Transverse colon (tissue), 4 donors: ENCODE measurements around the gene IDUA. TPM values are rescaled to one million over a fixed set of nuclear protein-coding genes. Genes with fewer than 3 reads are reported as not detected.
A peak's percentile ranks its signal among the peaks of the same experiment; 100 is the strongest.

Source experiments
- DNase-seq: peaks from one replicate; pipeline ENCODE4 v3.0.0-alpha.2; 2019
- H3K27ac ChIP-seq, 4 donors: fragments of 200-600 bp; sonication (generic); 2 replicates each; pipeline ENCODE4 v1.5.1; 2016 to 2018; ENCODE audit warnings: inconsistent platforms in 4 of 4
- H3K27me3 ChIP-seq: fragments of 200-600 bp; sonication (generic); 2 replicates; pipeline ENCODE4 v1.5.1; 2017; ENCODE audit warnings: inconsistent platforms
- H3K36me3 ChIP-seq, 4 donors: fragments of 200-600 bp; sonication (generic); 2 replicates each; pipeline ENCODE4 v1.5.1; 2017 to 2019; ENCODE audit warnings: inconsistent platforms in 4 of 4
- H3K4me1 ChIP-seq, 4 donors: fragments of 200-600 bp; sonication (generic); 2 replicates each; pipeline ENCODE4 v1.5.1; 2017 to 2020; ENCODE audit warnings: inconsistent platforms in 4 of 4
- H3K4me3 ChIP-seq, 4 donors: fragments of 200-600 bp; sonication (generic); 1 replicate in 1 of 4; 2 replicates in 3 of 4; pipeline versions ENCODE4 v1.5.1 to v1.6.1; 2017 to 2019; ENCODE audit warnings: inconsistent platforms in 4 of 4
- H3K9me3 ChIP-seq, 2 donors: fragments of 200-600 bp; sonication (generic); 2 replicates each; pipeline ENCODE4 v1.5.1; 2017 to 2019; ENCODE audit warnings: inconsistent platforms in 2 of 2
- EP300 ChIP-seq: sonication (generic); formaldehyde crosslinking; IDR thresholded peaks from one replicate; pipeline ENCODE4 v1.6.1; 2017; ENCODE audit warnings: antibody characterized with exemption, low read depth
- POLR2A ChIP-seq: fragments of 450-650 bp; IDR thresholded peaks from one replicate; pipeline ENCODE4 v1.6.1; 2016; ENCODE audit warnings: antibody characterized with exemption, mild to moderate bottlenecking, moderate library complexity
- POLR2AphosphoS5 ChIP-seq, 3 donors: sonication (generic); formaldehyde crosslinking; IDR thresholded peaks; one replicate each; pipeline ENCODE4 v1.6.1; 2016; ENCODE audit warnings: antibody characterized with exemption in 3 of 3
- WGBS, 2 donors: methylation state at CpG; one replicate each; pipeline ENCODE4 v1.1.5; 2018; ENCODE audit warnings: low coverage in 1 of 2; 5-methylcytosine and 5-hydroxymethylcytosine counted together
- in situ Hi-C, 4 donors: fragments of 200-750 bp; cut with MboI; loops; one replicate each; pipeline versions ENCODE4 v1.15.0 to v1.15.1; 2017; ENCODE audit warnings: low sequenced_read_pairs in 3 of 4, low pct_ligation_motif_present in 1 of 4, low pct_unique_long_range_greater_than_20kb in 1 of 4
- intact Hi-C: fragments of 100-400 bp; cut with DNase I; formaldehyde crosslinking; loops from one replicate; pipeline ENCODE4 v1.15.1; 2023; ENCODE audit warnings: low total_unique reads
- total RNA-seq, 4 donors: library from RNA; depleted of rRNA; stranded (reverse); fragments of >200 nt; gene quantifications; one replicate each; pipeline ENCODE4 v1.1.0, GENCODE V29; 2016
- TF ChIP-seq, protein P1 (sequence below), 5 experiments: fragments of 200-600 bp in 3 of 5; fragments of 450-650 bp in 2 of 5; sonication (generic) in 3 of 5; IDR thresholded peaks; 1 replicate in 2 of 5; 2 replicates in 3 of 5; pipeline ENCODE4 v1.5.1; 2016 to 2017; ENCODE audit warnings: antibody characterized with exemption in 5 of 5, inconsistent platforms in 3 of 5, mild to moderate bottlenecking in 2 of 5, moderate library complexity in 1 of 5

IDUA gene
- total RNA-seq, 4 donors from 2014 or later, result 25.9 to 78.6 (median 40.4) TPM

DNA sequence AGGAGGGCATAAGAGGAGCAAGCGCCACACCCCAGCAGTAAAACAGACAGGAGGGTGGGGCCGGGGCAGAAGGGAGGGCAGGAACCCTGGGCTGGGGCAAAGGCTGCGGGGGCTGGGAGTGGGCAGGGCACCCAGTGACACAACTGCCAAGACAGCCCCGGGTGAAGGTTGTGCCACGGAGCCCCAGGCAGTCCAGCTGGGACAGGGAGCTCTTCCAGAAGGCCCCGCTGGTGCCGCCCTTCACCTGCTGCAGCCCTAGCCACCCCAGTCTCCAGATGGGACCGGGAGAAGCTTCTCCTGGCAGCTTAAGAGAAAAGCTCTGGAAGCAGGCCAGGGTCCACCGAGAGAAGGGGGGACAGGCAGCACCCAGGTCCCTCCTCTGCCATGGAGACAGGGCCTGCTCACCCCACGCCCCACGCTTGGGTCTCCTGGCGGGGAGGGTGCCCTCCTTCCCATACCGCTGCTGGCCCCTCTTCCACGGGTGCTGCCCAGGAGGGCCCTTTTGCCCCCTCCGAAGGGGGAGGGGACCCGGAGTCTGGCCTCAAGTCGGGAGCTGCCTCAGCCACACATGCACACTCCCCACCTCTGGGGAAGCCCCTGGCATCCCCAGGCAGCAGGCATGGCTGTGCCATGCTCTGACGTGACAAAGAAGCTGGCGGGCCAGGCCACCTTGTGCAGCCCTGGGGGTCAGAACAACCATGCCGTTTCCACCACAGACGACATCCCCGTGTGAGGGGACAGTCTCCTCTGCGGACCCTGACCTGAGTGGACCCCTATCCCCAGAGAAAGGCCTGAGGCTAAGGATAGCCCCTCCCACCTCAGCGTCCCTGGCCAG, 15.0 kb upstream of the IDUA start:
- WGBS, 2 donors, result 44% methylated on average over 18 of the region's 24 CpGs; no CpG with 5 or more reads in 1 of the 2 donors
- H3K4me3 ChIP-seq, result peak overlapping the region in 3 of 4 donors; percentile 57 to 78 (median 78)
- H3K4me1 ChIP-seq, result peaks cover 11 to 53% (median 40%) of the 10 kb centered on the region in 4 donors
- H3K27me3 ChIP-seq, result no peaks in the 10 kb centered on the region
- peak; percentile 94 for DNase-seq
- in situ Hi-C loops (no loop called here), intact Hi-C loops (no loop called here)
- H3K27ac ChIP-seq, result peak overlapping the region; percentile 82 to 89 (median 87)
- H3K36me3 ChIP-seq, result no peaks in the 10 kb centered on the region
- no peaks in the 10 kb centered on the region for H3K9me3 ChIP-seq
- TF ChIP-seq, protein P1, sequence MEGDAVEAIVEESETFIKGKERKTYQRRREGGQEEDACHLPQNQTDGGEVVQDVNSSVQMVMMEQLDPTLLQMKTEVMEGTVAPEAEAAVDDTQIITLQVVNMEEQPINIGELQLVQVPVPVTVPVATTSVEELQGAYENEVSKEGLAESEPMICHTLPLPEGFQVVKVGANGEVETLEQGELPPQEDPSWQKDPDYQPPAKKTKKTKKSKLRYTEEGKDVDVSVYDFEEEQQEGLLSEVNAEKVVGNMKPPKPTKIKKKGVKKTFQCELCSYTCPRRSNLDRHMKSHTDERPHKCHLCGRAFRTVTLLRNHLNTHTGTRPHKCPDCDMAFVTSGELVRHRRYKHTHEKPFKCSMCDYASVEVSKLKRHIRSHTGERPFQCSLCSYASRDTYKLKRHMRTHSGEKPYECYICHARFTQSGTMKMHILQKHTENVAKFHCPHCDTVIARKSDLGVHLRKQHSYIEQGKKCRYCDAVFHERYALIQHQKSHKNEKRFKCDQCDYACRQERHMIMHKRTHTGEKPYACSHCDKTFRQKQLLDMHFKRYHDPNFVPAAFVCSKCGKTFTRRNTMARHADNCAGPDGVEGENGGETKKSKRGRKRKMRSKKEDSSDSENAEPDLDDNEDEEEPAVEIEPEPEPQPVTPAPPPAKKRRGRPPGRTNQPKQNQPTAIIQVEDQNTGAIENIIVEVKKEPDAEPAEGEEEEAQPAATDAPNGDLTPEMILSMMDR (IDR thresholded peaks at IDR 0.05), result no peak
- peak; percentile 66 for TF ChIP-seq EP300
- TF ChIP-seq POLR2AphosphoS5 (IDR thresholded peaks at IDR 0.05), result peak; percentile 78 to 94 (median 92)
- TF ChIP-seq POLR2A, result peak; percentile 95

- Histone ChIP-seq H3K27me3 (no peaks in the 10 kb centered on the region), H3K4me1 (peaks cover 11 to 50% (median 38%) of the 10 kb centered on the region in 4 donors), H3K4me3 (peak overlapping the region; percentile 47 to 78 (median 68)), H3K9me3 (no peaks in the 10 kb centered on the region), H3K27ac (peak overlapping the region; percentile 82 to 89 (median 87)), H3K36me3 (no peaks in the 10 kb centered on the region)
- in situ Hi-C loops (no loop called here), intact Hi-C loops (no loop called here)
- peak; percentile 54 for DNase-seq
- TF ChIP-seq EP300 (no peak), POLR2A (peak; percentile 44), POLR2AphosphoS5 (IDR thresholded peaks at IDR 0.05) (peak in 1 of 3 donors; percentile 6)
- TF ChIP-seq, protein P1 (IDR thresholded peaks at IDR 0.05), result no peak
- WGBS, 2 donors, result 2% methylated on average over 36 of the region's 65 CpGs; no CpG with 5 or more reads in 1 of the 2 donors
Measured at GRCh38 chr4:972651-973424, 14.0 kb upstream of the IDUA start.

- TF ChIP-seq POLR2AphosphoS5 (IDR thresholded peaks at IDR 0.05), result peak; percentile 60 to 70 (median 64)
- no peak for TF ChIP-seq EP300
- TF ChIP-seq POLR2A, result no peak
- TF ChIP-seq, protein P1 (IDR thresholded peaks at IDR 0.05), result no peak
- no peaks in the 10 kb centered on the region for H3K9me3 ChIP-seq
- in situ Hi-C loops, result no loop called here
- peak within 1 kb of the TSS; percentile 82 to 89 (median 87) for H3K27ac ChIP-seq
- 62% methylated on average over 57 of the region's 123 CpGs; no CpG with 5 or more reads in 1 of the 2 donors for WGBS, 2 donors
- peak within 1 kb of the TSS; percentile 47 to 78 (median 68) for H3K4me3 ChIP-seq
- peaks cover 11 to 43% (median 34%) of the 10 kb centered on the region in 4 donors for H3K4me1 ChIP-seq
- no peaks in the 10 kb centered on the region for H3K36me3 ChIP-seq
- intact Hi-C loops, result no loop called here
- DNase-seq, result peak; percentile 91
- no peaks in the 10 kb centered on the region for H3K27me3 ChIP-seq
Measured at GRCh38 chr4:973431-974397, 13.1 kb upstream of the IDUA start, which contains the start of gene DGKQ. TSS of gene DGKQ (minus strand) at chr4:973569. CDS start at chr4:973482, 87 bp downstream.
